Measurements from ENCODE around the gene CEP95. TPM values are rescaled to one million over a fixed set of nuclear protein-coding genes. Genes with fewer than 3 reads are reported as not detected.
"Not testable (repeated sequence)": the region's sequence is repeated elsewhere in the genome, so short reads cannot be mapped to it uniquely, and the experiment has no call there.

Gene CEP95
- total RNA-seq, 1 experiment from 2014 or later, result 57.2 TPM

- Histone ChIP-seq H4K20me1 (ENCODE audit: insufficient read depth) (peaks cover 8% of the 10 kb centered on the region), H3K27ac (peak overlapping the region; percentile 45), H3K36me3 (ENCODE audit: low read depth) (peaks cover 55% of the 10 kb centered on the region), H3K4me2 (no peak overlapping the region), H3K9me2 (ENCODE audit: insufficient read depth) (no peaks in the 10 kb centered on the region), H2AFZ (no peak overlapping the region), H3K4me1 (replicated peaks; ENCODE audit: insufficient read depth) (no peaks in the 10 kb centered on the region), H3K27me3 (ENCODE audit: insufficient read depth, low read depth) (no peaks in the 10 kb centered on the region), H3K9me3 (ENCODE audit: insufficient read depth, low read depth) (no peaks in the 10 kb centered on the region), H3F3A (ENCODE audit: insufficient read depth, low read depth) (peaks cover 60% of the 10 kb centered on the region), H3K79me2 (ENCODE audit: low read depth) (peaks cover 9% of the 10 kb centered on the region; the same call in 1 of the 2 replicates), H3K4me3 (no peak overlapping the region)
- intact Hi-C loops (cut with micrococcal nuclease; ENCODE audit: unreplicated experiment), result no loop called here
- no peak for TF ChIP-seq EZH2 (IDR thresholded peaks at IDR 0.05; ENCODE audit: low read depth)
- TF ChIP-seq CTCF (conservative IDR thresholded peaks at IDR 0.05), result no peak
- CTCF ChIA-PET, result interaction anchor here (0.7 kb wide), 1 partner anchor 445 kb away, joined by 3 read pairs; no protein-coding TSS in a partner anchor
- BruUV-seq (replicated peaks), result no TSS peak
- POLR2A ChIA-PET (ENCODE audit: unreplicated experiment), result no interaction called here
- DNase-seq, result no peak
Measured at GRCh38 chr17:64573214-64573613, 66.4 kb downstream of the CEP95 start.

- intact Hi-C loops (cut with micrococcal nuclease; ENCODE audit: unreplicated experiment), result no loop called here
- Histone ChIP-seq H3K9me3 (ENCODE audit: insufficient read depth, low read depth) (no peaks in the 10 kb centered on the region), H3K4me2 (no peak overlapping the region), H3K27me3 (ENCODE audit: insufficient read depth, low read depth) (no peaks in the 10 kb centered on the region), H4K20me1 (ENCODE audit: insufficient read depth) (peaks cover 8% of the 10 kb centered on the region), H3K79me2 (ENCODE audit: low read depth) (peaks cover 12% of the 10 kb centered on the region; the same call in 1 of the 2 replicates), H3F3A (ENCODE audit: insufficient read depth, low read depth) (peaks cover 55% of the 10 kb centered on the region), H3K27ac (peak overlapping the region; percentile 18; the same call in 1 of the 2 replicates), H3K4me3 (no peak overlapping the region), H3K36me3 (ENCODE audit: low read depth) (peaks cover 51% of the 10 kb centered on the region), H3K9me2 (ENCODE audit: insufficient read depth) (no peaks in the 10 kb centered on the region), H3K4me1 (replicated peaks; ENCODE audit: insufficient read depth) (no peaks in the 10 kb centered on the region), H2AFZ (no peak overlapping the region)
- CTCF ChIA-PET, result interaction anchor here (0.6 kb wide), 1 partner anchor 80 kb away, joined by 15 read pairs; no protein-coding TSS in a partner anchor
- BruUV-seq (replicated peaks), result no TSS peak
- no peak for DNase-seq
- POLR2A ChIA-PET (ENCODE audit: unreplicated experiment), result no interaction called here
- TF ChIP-seq EZH2 (IDR thresholded peaks at IDR 0.05; ENCODE audit: low read depth) (no peak), CTCF (conservative IDR thresholded peaks at IDR 0.05) (no peak)
Measured at GRCh38 chr17:64574646-64575045, 67.9 kb downstream of the CEP95 start.

GRCh38 chr17:64575431-64575830, 68.7 kb downstream of the CEP95 start:
- peak overlapping the region; percentile 18; the same call in 1 of the 2 replicates for H3K27ac ChIP-seq
- H3K4me1 ChIP-seq (replicated peaks; ENCODE audit: insufficient read depth), result no peaks in the 10 kb centered on the region
- POLR2A ChIA-PET (ENCODE audit: unreplicated experiment), result no interaction called here
- peaks cover 8% of the 10 kb centered on the region for H4K20me1 ChIP-seq (ENCODE audit: insufficient read depth)
- no peaks in the 10 kb centered on the region for H3K27me3 ChIP-seq (ENCODE audit: insufficient read depth, low read depth)
- H3K4me2 ChIP-seq, result no peak overlapping the region
- H3K9me3 ChIP-seq (ENCODE audit: insufficient read depth, low read depth), result no peaks in the 10 kb centered on the region
- CTCF ChIA-PET, result interaction anchor here (0.6 kb wide), 1 partner anchor 79 kb away, joined by 15 read pairs; no protein-coding TSS in a partner anchor
- BruUV-seq (replicated peaks), result no TSS peak
- H3K79me2 ChIP-seq (ENCODE audit: low read depth), result peaks cover 12% of the 10 kb centered on the region; the same call in 1 of the 2 replicates
- no peak for TF ChIP-seq CTCF (conservative IDR thresholded peaks at IDR 0.05)
- TF ChIP-seq EZH2 (IDR thresholded peaks at IDR 0.05; ENCODE audit: low read depth), result no peak
- intact Hi-C loops (cut with micrococcal nuclease; ENCODE audit: unreplicated experiment), result no loop called here
- H3K4me3 ChIP-seq, result no peak overlapping the region
- peaks cover 56% of the 10 kb centered on the region for H3K36me3 ChIP-seq (ENCODE audit: low read depth)
- H3K9me2 ChIP-seq (ENCODE audit: insufficient read depth), result no peaks in the 10 kb centered on the region
- H2AFZ ChIP-seq, result no peak overlapping the region
- DNase-seq, result no peak
- peaks cover 49% of the 10 kb centered on the region for H3F3A ChIP-seq (ENCODE audit: insufficient read depth, low read depth)

- H3K27ac ChIP-seq; intact Hi-C loops (cut with micrococcal nuclease; ENCODE audit: unreplicated experiment); BruUV-seq (replicated peaks); H3K9me3 ChIP-seq (ENCODE audit: insufficient read depth, low read depth); H3K4me2 ChIP-seq; H3K4me3 ChIP-seq; H3K79me2 ChIP-seq (ENCODE audit: low read depth); H3K4me1 ChIP-seq (replicated peaks; ENCODE audit: insufficient read depth); H3K27me3 ChIP-seq (ENCODE audit: insufficient read depth, low read depth); CTCF ChIA-PET; H3K9me2 ChIP-seq (ENCODE audit: insufficient read depth); POLR2A ChIA-PET (ENCODE audit: unreplicated experiment); H2AFZ ChIP-seq; DNase-seq: not testable (repeated sequence)
- Histone ChIP-seq H3K36me3 (ENCODE audit: low read depth) (peaks cover 63% of the 10 kb centered on the region), H3F3A (ENCODE audit: insufficient read depth, low read depth) (peaks cover 50% of the 10 kb centered on the region), H4K20me1 (ENCODE audit: insufficient read depth) (peaks cover 19% of the 10 kb centered on the region)
Measured at GRCh38 chr17:64577025-64577424, 70.2 kb downstream of the CEP95 start.

All from PC-9 (cell line).